WTC11 (cell line): ENCODE measurements around the gene GPC5. TPM values are rescaled to one million over a fixed set of nuclear protein-coding genes. Genes with fewer than 3 reads are reported as not detected.

Experiments used
- ATAC-seq: fragments of 200-7000 bp; cut with Tn5 transposase; 2 replicates; pipeline ENCODE4 v1.10.0; 2021; ENCODE audit warnings: mild to moderate bottlenecking, moderate library complexity
- CTCF ChIA-PET: fragments of 300-600 bp; sonication (Branson Sonifier 250); formaldehyde crosslinking; loops from one replicate; lab custom pipeline; 2021; ENCODE audit warnings: antibody characterized with exemption; lab: Charles Lee
- POLR2A ChIA-PET: fragments of 350-600 bp; sonication (Branson Sonifier 250); formaldehyde crosslinking; loops from one replicate; lab custom pipeline; 2021; ENCODE audit warnings: antibody characterized with exemption; lab: Charles Lee
- DNase-seq: peaks from one replicate; pipeline ENCODE4 v3.0.0; 2021; ENCODE audit warnings: low spot score
- H3K27ac Mint-ChIP-seq: 2 replicates; pipeline ENCODE4 v1.8.0; 2021; ENCODE audit warnings: mixed read lengths
- H3K27me3 Mint-ChIP-seq: 2 replicates; pipeline ENCODE4 v1.8.0; 2021; ENCODE audit warnings: low read depth, mild to moderate bottlenecking, moderate library complexity, mixed read lengths
- H3K36me3 Mint-ChIP-seq: 2 replicates; pipeline ENCODE4 v1.8.0; 2021; ENCODE audit warnings: mixed read lengths
- H3K4me1 Mint-ChIP-seq: 2 replicates; pipeline ENCODE4 v1.8.0; 2022; ENCODE audit warnings: mixed read lengths
- H3K4me3 Mint-ChIP-seq: 2 replicates; pipeline ENCODE4 v1.8.0; 2021; ENCODE audit warnings: mild to moderate bottlenecking, moderate library complexity, mixed read lengths
- H3K9me3 Mint-ChIP-seq: 2 replicates; pipeline ENCODE4 v1.8.0; 2021; ENCODE audit warnings: mixed read lengths
- FOXJ3 ChIP-seq: sonication (generic); formaldehyde crosslinking; IDR thresholded peaks from 2 replicates; pipeline ENCODE4 v1.9.0; 2021; ENCODE audit warnings: missing genetic modification reagents, mild to moderate bottlenecking, borderline replicate concordance
- GRHL2 ChIP-seq: fragments of 250-450 bp; sonication (Bioruptor Pico); IDR thresholded peaks from 2 replicates; pipeline ENCODE4 v1.8.0; 2022; ENCODE audit warnings: mild to moderate bottlenecking, moderate library complexity; ENCODE audit not compliant: insufficient replicate concordance, severe bottlenecking
- JAZF1 ChIP-seq: fragments of 250-450 bp; sonication (Bioruptor Pico); IDR thresholded peaks from 2 replicates; pipeline ENCODE4 v1.9.0; 2021; ENCODE audit warnings: moderate library complexity, mild to moderate bottlenecking, inconsistent platforms
- NFATC4 ChIP-seq: fragments of 250-450 bp; sonication (Bioruptor Pico); IDR thresholded peaks from 2 replicates; pipeline ENCODE4 v1.9.0; 2021; ENCODE audit warnings: mild to moderate bottlenecking
- NFE2L1 ChIP-seq: sonication (generic); formaldehyde crosslinking; IDR thresholded peaks from 2 replicates; pipeline ENCODE4 v1.8.1; 2023; ENCODE audit warnings: missing genetic modification reagents
- NR2C2 ChIP-seq: sonication (generic); formaldehyde crosslinking; IDR thresholded peaks from 2 replicates; pipeline ENCODE4 v1.8.0; 2022; ENCODE audit warnings: mild to moderate bottlenecking, missing genetic modification reagents
- OVOL2 ChIP-seq: fragments of 250-450 bp; sonication (Bioruptor Pico); IDR thresholded peaks from 2 replicates; pipeline ENCODE4 v1.9.0; 2021; ENCODE audit warnings: mild to moderate bottlenecking, borderline replicate concordance
- TCF7 ChIP-seq: sonication (generic); formaldehyde crosslinking; IDR thresholded peaks from 2 replicates; pipeline ENCODE4 v1.8.0; 2022; ENCODE audit warnings: mild to moderate bottlenecking, low read depth, missing genetic modification reagents, moderate library complexity
- TEAD1 ChIP-seq: sonication (generic); formaldehyde crosslinking; IDR thresholded peaks from 2 replicates; pipeline ENCODE4 v1.8.0; 2022; ENCODE audit warnings: mild to moderate bottlenecking, missing genetic modification reagents
- TEAD4 ChIP-seq: sonication (generic); formaldehyde crosslinking; IDR thresholded peaks from 2 replicates; pipeline ENCODE4 v1.8.0; 2022; ENCODE audit warnings: mild to moderate bottlenecking, missing genetic modification reagents
- ZNF416 ChIP-seq: fragments of 250-450 bp; sonication (Bioruptor Pico); IDR thresholded peaks from 2 replicates; pipeline ENCODE4 v1.9.0; 2021; ENCODE audit warnings: mild to moderate bottlenecking, inconsistent platforms
- total RNA-seq: library from RNA; stranded (reverse); gene quantifications from 3 replicates; pipeline ENCODE4 v1.2.3, GENCODE V29; 2021
- TF ChIP-seq, protein P1 (sequence below): fragments of 250-450 bp; sonication (Bioruptor Pico); IDR thresholded peaks from 2 replicates; pipeline ENCODE4 v1.9.0; 2021; ENCODE audit warnings: mild to moderate bottlenecking
- TF ChIP-seq, protein P2 (sequence below): sonication (generic); formaldehyde crosslinking; IDR thresholded peaks from 2 replicates; pipeline ENCODE4 v1.8.1; 2022; ENCODE audit warnings: missing genetic modification reagents, borderline replicate concordance
- TF ChIP-seq, protein P3 (sequence below): sonication (generic); formaldehyde crosslinking; conservative IDR thresholded peaks from 2 replicates; pipeline ENCODE4 v1.8.1; 2022; ENCODE audit warnings: mild to moderate bottlenecking, missing genetic modification reagents
- TF ChIP-seq, protein P4 (sequence below): fragments of 250-450 bp; sonication (Bioruptor Pico); IDR thresholded peaks from 2 replicates; pipeline ENCODE4 v1.9.0; 2021; ENCODE audit warnings: mild to moderate bottlenecking, borderline replicate concordance
- TF ChIP-seq, protein P5 (sequence below): fragments of 250-450 bp; sonication (Bioruptor Pico); IDR thresholded peaks from 2 replicates; pipeline ENCODE4 v1.8.0; 2021; ENCODE audit warnings: mild to moderate bottlenecking
- TF ChIP-seq, protein P6 (sequence below): fragments of 200-600 bp; IDR thresholded peaks from 2 replicates; pipeline ENCODE4 v1.8.0; 2022; ENCODE audit warnings: antibody characterized with exemption
- TF ChIP-seq, protein P7 (sequence below): sonication (generic); formaldehyde crosslinking; conservative IDR thresholded peaks from 2 replicates; pipeline ENCODE4 v1.8.1; 2023; ENCODE audit warnings: mild to moderate bottlenecking, low read depth, missing genetic modification reagents, moderate library complexity
- TF ChIP-seq, protein P8 (sequence below): sonication (generic); formaldehyde crosslinking; IDR thresholded peaks from 2 replicates; pipeline ENCODE4 v1.8.0; 2022; ENCODE audit warnings: mild to moderate bottlenecking, missing genetic modification reagents

The GPC5 gene
- total RNA-seq, 1 experiment from 2014 or later, result 0.46 TPM

DNA sequence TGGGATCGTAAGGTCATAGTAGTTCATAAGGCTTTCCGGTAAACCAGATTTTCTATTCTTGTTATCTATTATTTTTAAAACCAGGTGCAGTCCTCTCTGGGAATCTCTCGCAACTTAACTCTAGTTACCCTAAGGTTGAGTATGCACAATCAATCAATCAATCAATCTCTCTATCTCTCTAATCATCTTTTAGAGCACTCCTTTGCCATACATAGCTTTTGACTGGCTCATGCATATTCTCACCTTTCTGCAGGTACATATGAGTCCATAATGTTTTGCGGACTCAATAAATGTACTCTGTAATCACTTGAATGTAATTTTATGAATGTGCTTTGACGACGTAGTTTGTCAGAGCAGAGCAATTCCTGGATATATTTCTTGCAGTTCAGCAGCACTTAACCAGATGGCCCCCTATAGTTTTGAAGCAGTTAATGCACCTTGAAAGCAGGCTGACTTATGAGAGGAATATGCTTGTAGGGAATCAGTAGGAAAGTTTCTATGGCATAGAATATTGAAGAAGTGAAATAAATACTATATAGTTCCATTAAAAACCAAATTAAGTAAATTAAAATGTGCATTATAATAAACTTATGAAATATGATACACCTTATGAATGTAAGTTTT lies 524.7 kb downstream of the GPC5 start:
- Mint-ChIP-seq H3K27ac (no peak overlapping the region), H3K4me1 (no peaks in the 10 kb centered on the region), H3K4me3 (no peak overlapping the region), H3K36me3 (no peaks in the 10 kb centered on the region), H3K9me3 (no peaks in the 10 kb centered on the region), H3K27me3 (no peaks in the 10 kb centered on the region; the same call in 1 of the 2 replicates)
- ChIA-PET CTCF (no interaction called here), POLR2A (no interaction called here)
- ATAC-seq (peak; percentile 87), DNase-seq (no peak)
- TF ChIP-seq, protein P1, sequence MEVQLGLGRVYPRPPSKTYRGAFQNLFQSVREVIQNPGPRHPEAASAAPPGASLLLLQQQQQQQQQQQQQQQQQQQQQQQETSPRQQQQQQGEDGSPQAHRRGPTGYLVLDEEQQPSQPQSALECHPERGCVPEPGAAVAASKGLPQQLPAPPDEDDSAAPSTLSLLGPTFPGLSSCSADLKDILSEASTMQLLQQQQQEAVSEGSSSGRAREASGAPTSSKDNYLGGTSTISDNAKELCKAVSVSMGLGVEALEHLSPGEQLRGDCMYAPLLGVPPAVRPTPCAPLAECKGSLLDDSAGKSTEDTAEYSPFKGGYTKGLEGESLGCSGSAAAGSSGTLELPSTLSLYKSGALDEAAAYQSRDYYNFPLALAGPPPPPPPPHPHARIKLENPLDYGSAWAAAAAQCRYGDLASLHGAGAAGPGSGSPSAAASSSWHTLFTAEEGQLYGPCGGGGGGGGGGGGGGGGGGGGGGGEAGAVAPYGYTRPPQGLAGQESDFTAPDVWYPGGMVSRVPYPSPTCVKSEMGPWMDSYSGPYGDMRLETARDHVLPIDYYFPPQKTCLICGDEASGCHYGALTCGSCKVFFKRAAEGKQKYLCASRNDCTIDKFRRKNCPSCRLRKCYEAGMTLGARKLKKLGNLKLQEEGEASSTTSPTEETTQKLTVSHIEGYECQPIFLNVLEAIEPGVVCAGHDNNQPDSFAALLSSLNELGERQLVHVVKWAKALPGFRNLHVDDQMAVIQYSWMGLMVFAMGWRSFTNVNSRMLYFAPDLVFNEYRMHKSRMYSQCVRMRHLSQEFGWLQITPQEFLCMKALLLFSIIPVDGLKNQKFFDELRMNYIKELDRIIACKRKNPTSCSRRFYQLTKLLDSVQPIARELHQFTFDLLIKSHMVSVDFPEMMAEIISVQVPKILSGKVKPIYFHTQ, result no peak
- TF ChIP-seq, protein P2, sequence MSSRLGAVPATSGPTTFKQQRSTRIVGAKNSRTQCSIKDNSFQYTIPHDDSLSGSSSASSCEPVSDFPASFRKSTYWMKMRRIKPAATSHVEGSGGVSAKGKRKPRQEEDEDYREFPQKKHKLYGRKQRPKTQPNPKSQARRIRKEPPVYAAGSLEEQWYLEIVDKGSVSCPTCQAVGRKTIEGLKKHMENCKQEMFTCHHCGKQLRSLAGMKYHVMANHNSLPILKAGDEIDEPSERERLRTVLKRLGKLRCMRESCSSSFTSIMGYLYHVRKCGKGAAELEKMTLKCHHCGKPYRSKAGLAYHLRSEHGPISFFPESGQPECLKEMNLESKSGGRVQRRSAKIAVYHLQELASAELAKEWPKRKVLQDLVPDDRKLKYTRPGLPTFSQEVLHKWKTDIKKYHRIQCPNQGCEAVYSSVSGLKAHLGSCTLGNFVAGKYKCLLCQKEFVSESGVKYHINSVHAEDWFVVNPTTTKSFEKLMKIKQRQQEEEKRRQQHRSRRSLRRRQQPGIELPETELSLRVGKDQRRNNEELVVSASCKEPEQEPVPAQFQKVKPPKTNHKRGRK (CRISPR knock-in tag), result no peak
- TF ChIP-seq TEAD4 (CRISPR knock-in tag) (no peak), JAZF1 (CRISPR knock-in tag) (no peak), TCF7 (no peak), TEAD1 (CRISPR knock-in tag) (no peak), OVOL2 (CRISPR knock-in tag) (no peak), NR2C2 (no peak), NFATC4 (CRISPR knock-in tag) (no peak), NFE2L1 (CRISPR knock-in tag) (no peak), ZNF416 (CRISPR knock-in tag) (no peak), FOXJ3 (no peak), GRHL2 (no peak)
- TF ChIP-seq, protein P3, sequence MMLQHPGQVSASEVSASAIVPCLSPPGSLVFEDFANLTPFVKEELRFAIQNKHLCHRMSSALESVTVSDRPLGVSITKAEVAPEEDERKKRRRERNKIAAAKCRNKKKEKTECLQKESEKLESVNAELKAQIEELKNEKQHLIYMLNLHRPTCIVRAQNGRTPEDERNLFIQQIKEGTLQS, result no peak
- TF ChIP-seq, protein P4, sequence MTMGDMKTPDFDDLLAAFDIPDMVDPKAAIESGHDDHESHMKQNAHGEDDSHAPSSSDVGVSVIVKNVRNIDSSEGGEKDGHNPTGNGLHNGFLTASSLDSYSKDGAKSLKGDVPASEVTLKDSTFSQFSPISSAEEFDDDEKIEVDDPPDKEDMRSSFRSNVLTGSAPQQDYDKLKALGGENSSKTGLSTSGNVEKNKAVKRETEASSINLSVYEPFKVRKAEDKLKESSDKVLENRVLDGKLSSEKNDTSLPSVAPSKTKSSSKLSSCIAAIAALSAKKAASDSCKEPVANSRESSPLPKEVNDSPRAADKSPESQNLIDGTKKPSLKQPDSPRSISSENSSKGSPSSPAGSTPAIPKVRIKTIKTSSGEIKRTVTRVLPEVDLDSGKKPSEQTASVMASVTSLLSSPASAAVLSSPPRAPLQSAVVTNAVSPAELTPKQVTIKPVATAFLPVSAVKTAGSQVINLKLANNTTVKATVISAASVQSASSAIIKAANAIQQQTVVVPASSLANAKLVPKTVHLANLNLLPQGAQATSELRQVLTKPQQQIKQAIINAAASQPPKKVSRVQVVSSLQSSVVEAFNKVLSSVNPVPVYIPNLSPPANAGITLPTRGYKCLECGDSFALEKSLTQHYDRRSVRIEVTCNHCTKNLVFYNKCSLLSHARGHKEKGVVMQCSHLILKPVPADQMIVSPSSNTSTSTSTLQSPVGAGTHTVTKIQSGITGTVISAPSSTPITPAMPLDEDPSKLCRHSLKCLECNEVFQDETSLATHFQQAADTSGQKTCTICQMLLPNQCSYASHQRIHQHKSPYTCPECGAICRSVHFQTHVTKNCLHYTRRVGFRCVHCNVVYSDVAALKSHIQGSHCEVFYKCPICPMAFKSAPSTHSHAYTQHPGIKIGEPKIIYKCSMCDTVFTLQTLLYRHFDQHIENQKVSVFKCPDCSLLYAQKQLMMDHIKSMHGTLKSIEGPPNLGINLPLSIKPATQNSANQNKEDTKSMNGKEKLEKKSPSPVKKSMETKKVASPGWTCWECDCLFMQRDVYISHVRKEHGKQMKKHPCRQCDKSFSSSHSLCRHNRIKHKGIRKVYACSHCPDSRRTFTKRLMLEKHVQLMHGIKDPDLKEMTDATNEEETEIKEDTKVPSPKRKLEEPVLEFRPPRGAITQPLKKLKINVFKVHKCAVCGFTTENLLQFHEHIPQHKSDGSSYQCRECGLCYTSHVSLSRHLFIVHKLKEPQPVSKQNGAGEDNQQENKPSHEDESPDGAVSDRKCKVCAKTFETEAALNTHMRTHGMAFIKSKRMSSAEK, result no peak
- TF ChIP-seq, protein P5, sequence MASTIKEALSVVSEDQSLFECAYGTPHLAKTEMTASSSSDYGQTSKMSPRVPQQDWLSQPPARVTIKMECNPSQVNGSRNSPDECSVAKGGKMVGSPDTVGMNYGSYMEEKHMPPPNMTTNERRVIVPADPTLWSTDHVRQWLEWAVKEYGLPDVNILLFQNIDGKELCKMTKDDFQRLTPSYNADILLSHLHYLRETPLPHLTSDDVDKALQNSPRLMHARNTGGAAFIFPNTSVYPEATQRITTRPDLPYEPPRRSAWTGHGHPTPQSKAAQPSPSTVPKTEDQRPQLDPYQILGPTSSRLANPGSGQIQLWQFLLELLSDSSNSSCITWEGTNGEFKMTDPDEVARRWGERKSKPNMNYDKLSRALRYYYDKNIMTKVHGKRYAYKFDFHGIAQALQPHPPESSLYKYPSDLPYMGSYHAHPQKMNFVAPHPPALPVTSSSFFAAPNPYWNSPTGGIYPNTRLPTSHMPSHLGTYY (CRISPR knock-in tag), result no peak
- TF ChIP-seq, protein P6, sequence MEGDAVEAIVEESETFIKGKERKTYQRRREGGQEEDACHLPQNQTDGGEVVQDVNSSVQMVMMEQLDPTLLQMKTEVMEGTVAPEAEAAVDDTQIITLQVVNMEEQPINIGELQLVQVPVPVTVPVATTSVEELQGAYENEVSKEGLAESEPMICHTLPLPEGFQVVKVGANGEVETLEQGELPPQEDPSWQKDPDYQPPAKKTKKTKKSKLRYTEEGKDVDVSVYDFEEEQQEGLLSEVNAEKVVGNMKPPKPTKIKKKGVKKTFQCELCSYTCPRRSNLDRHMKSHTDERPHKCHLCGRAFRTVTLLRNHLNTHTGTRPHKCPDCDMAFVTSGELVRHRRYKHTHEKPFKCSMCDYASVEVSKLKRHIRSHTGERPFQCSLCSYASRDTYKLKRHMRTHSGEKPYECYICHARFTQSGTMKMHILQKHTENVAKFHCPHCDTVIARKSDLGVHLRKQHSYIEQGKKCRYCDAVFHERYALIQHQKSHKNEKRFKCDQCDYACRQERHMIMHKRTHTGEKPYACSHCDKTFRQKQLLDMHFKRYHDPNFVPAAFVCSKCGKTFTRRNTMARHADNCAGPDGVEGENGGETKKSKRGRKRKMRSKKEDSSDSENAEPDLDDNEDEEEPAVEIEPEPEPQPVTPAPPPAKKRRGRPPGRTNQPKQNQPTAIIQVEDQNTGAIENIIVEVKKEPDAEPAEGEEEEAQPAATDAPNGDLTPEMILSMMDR, result no peak
- TF ChIP-seq, protein P7, sequence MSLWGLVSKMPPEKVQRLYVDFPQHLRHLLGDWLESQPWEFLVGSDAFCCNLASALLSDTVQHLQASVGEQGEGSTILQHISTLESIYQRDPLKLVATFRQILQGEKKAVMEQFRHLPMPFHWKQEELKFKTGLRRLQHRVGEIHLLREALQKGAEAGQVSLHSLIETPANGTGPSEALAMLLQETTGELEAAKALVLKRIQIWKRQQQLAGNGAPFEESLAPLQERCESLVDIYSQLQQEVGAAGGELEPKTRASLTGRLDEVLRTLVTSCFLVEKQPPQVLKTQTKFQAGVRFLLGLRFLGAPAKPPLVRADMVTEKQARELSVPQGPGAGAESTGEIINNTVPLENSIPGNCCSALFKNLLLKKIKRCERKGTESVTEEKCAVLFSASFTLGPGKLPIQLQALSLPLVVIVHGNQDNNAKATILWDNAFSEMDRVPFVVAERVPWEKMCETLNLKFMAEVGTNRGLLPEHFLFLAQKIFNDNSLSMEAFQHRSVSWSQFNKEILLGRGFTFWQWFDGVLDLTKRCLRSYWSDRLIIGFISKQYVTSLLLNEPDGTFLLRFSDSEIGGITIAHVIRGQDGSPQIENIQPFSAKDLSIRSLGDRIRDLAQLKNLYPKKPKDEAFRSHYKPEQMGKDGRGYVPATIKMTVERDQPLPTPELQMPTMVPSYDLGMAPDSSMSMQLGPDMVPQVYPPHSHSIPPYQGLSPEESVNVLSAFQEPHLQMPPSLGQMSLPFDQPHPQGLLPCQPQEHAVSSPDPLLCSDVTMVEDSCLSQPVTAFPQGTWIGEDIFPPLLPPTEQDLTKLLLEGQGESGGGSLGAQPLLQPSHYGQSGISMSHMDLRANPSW (CRISPR knock-in tag), result no peak
- TF ChIP-seq, protein P8, sequence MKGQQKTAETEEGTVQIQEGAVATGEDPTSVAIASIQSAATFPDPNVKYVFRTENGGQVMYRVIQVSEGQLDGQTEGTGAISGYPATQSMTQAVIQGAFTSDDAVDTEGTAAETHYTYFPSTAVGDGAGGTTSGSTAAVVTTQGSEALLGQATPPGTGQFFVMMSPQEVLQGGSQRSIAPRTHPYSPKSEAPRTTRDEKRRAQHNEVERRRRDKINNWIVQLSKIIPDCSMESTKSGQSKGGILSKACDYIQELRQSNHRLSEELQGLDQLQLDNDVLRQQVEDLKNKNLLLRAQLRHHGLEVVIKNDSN (CRISPR knock-in tag), result no peak
